Panc1 (cell line): Measurements from ENCODE around the gene STK24.

Experiments used
- CTCF ChIP-seq: fragments of 450-650 bp; IDR thresholded peaks from 2 replicates; pipeline ENCODE4 v1.5.1; 2017; ENCODE audit warnings: mild to moderate bottlenecking
- POLR2AphosphoS5 ChIP-seq: IDR thresholded peaks from 2 replicates; pipeline ENCODE4 v1.6.1; 2012; ENCODE audit warnings: mild to moderate bottlenecking, low read depth, low read length, moderate library complexity

- TF ChIP-seq CTCF (no peak), POLR2AphosphoS5 (no peak)
These were observed 169.3 kb downstream of the STK24 start for GRCh38 chr13:98407575-98407974.
